Measurements from ENCODE around the gene SLC25A27.
"Not testable (repeated sequence)": the region's sequence is repeated elsewhere in the genome, so short reads cannot be mapped to it uniquely, and the experiment has no call there.

SLC25A27 gene

GRCh38 chr6:46652603-46653438 is at the start of gene SLC25A27, which contains the start of gene CYP39A1:
TSS of gene SLC25A27 (plus strand) at chr6:46652975. CDS start at chr6:46653193, 218 bp downstream.
TSS of gene CYP39A1 (minus strand) at chr6:46652818. CDS start at chr6:46652582, 236 bp downstream.
- DNase-seq (ENCODE audit: low read depth in 3 of 3), result peak; percentile 66 to 86 (median 70)

- DNase-seq (ENCODE audit: low read depth in 3 of 3), result no peak
These were observed 47.5 kb upstream of the SLC25A27 start for GRCh38 chr6:46605091-46605797.

GRCh38 chr6:46606338-46606737 is 46.4 kb upstream of the SLC25A27 start:
- no peak for DNase-seq (ENCODE audit: low read depth in 3 of 3)

GRCh38 chr6:46610862-46611553 is 41.8 kb upstream of the SLC25A27 start:
- DNase-seq (ENCODE audit: low read depth in 3 of 3), result no peak

GRCh38 chr6:46612645-46613044 is 40.1 kb upstream of the SLC25A27 start:
- DNase-seq (ENCODE audit: low read depth in 3 of 3), result no peak

GRCh38 chr6:46618726-46619125 is 34.0 kb upstream of the SLC25A27 start:
- DNase-seq (ENCODE audit: low read depth in 3 of 3), result no peak

GRCh38 chr6:46626228-46626909 is 26.4 kb upstream of the SLC25A27 start:
- DNase-seq (ENCODE audit: low read depth in 3 of 3), result no peak

GRCh38 chr6:46626976-46627375 is 25.8 kb upstream of the SLC25A27 start:
- no peak for DNase-seq (ENCODE audit: low read depth in 3 of 3)

GRCh38 chr6:46628498-46628897 is 24.3 kb upstream of the SLC25A27 start:
- DNase-seq (ENCODE audit: low read depth in 3 of 3), result no peak

- no peak for DNase-seq (ENCODE audit: low read depth in 3 of 3)
These were observed 23.8 kb upstream of the SLC25A27 start for GRCh38 chr6:46628976-46629375.

GRCh38 chr6:46629691-46630090 is 23.1 kb upstream of the SLC25A27 start:
- DNase-seq (ENCODE audit: low read depth in 3 of 3), result no peak

- no peak for DNase-seq (ENCODE audit: low read depth in 3 of 3)
These were observed 20.7 kb upstream of the SLC25A27 start for GRCh38 chr6:46632053-46632452.

GRCh38 chr6:46635462-46635861 is 17.3 kb upstream of the SLC25A27 start:
- no peak for DNase-seq (ENCODE audit: low read depth in 3 of 3)

- no peak for DNase-seq (ENCODE audit: low read depth in 3 of 3)
These were observed 15.6 kb upstream of the SLC25A27 start for GRCh38 chr6:46637145-46637544.

GRCh38 chr6:46637933-46638332 is 14.8 kb upstream of the SLC25A27 start:
- DNase-seq (ENCODE audit: low read depth in 3 of 3), result no peak

GRCh38 chr6:46638650-46639049 is 14.1 kb upstream of the SLC25A27 start:
- DNase-seq (ENCODE audit: low read depth in 3 of 3), result no peak

- no peak for DNase-seq (ENCODE audit: low read depth in 3 of 3)
These were observed 9.6 kb upstream of the SLC25A27 start for GRCh38 chr6:46642928-46643751.

GRCh38 chr6:46645265-46645664 is 7.5 kb upstream of the SLC25A27 start:
- DNase-seq (ENCODE audit: low read depth in 3 of 3), result no peak

GRCh38 chr6:46648108-46648507 is 4.7 kb upstream of the SLC25A27 start:
- not testable (repeated sequence) for DNase-seq (ENCODE audit: low read depth in 3 of 3)

- no peak for DNase-seq (ENCODE audit: low read depth in 3 of 3)
These were observed 3.8 kb upstream of the SLC25A27 start for GRCh38 chr6:46648869-46649492.

All from stimulated activated CD4-positive, alpha-beta T cell treated with anti-CD3 and anti-CD28 coated beads, TNF-alpha, amount 100 ng/mL, for 24 hours (primary cell).